NCI-H526 treated with DMSO at 0.1 percent for 48 hours (cell line): ENCODE measurements around the gene AQP12B.
"Not testable (repeated sequence)": the region's sequence is repeated elsewhere in the genome, so short reads cannot be mapped to it uniquely, and the experiment has no call there.

Source experiments
- DNase-seq: peaks from one replicate; lab custom pipeline; 2025; lab: John Stamatoyannopoulos, UW

AQP12B gene

GRCh38 chr2:240701091-240701735 lies 18.5 kb upstream of the AQP12B start:
- no peak for DNase-seq

GRCh38 chr2:240700616-240701015 lies 17.9 kb upstream of the AQP12B start:
- DNase-seq = not testable (repeated sequence)

- DNase-seq = not testable (repeated sequence)
Measured at GRCh38 chr2:240699835-240700234, 17.1 kb upstream of the AQP12B start.

- not testable (repeated sequence) for DNase-seq
Measured at GRCh38 chr2:240698852-240699561, 16.3 kb upstream of the AQP12B start.

- DNase-seq = not testable (repeated sequence)
Measured at GRCh38 chr2:240696469-240696868, 13.8 kb upstream of the AQP12B start.

- DNase-seq = not testable (repeated sequence)
Measured at GRCh38 chr2:240695593-240695992, 12.9 kb upstream of the AQP12B start.

- not testable (repeated sequence) for DNase-seq
Measured at GRCh38 chr2:240694304-240694703, 11.6 kb upstream of the AQP12B start.

- DNase-seq = not testable (repeated sequence)
Measured at GRCh38 chr2:240692583-240693561, 10.2 kb upstream of the AQP12B start.

- not testable (repeated sequence) for DNase-seq
Measured at GRCh38 chr2:240691631-240692420, 9.1 kb upstream of the AQP12B start, which contains the start of gene AQP12A. AQP12A (plus strand) TSS chr2:240691866; CDS start chr2:240691914, 48 bp downstream.

- DNase-seq = not testable (repeated sequence)
Measured at GRCh38 chr2:240691075-240691427, 8.4 kb upstream of the AQP12B start.

- not testable (repeated sequence) for DNase-seq
Measured at GRCh38 chr2:240690421-240691074, 7.9 kb upstream of the AQP12B start.

- no peak for DNase-seq
Measured at GRCh38 chr2:240689975-240690374, 7.3 kb upstream of the AQP12B start.

GRCh38 chr2:240688553-240688919 lies 5.9 kb upstream of the AQP12B start:
- no peak for DNase-seq

GRCh38 chr2:240687741-240688552 lies 5.3 kb upstream of the AQP12B start:
- no peak for DNase-seq

- DNase-seq = no peak
Measured at GRCh38 chr2:240687045-240687740, 4.5 kb upstream of the AQP12B start.

GRCh38 chr2:240686460-240686859 lies 3.8 kb upstream of the AQP12B start:
- no peak for DNase-seq

GRCh38 chr2:240685771-240686371 lies 3.2 kb upstream of the AQP12B start:
- peak; percentile 70 for DNase-seq

- not testable (repeated sequence) for DNase-seq
Measured at GRCh38 chr2:240683980-240684728, 1.5 kb upstream of the AQP12B start.
